ENCODE data around the gene RSAD2. TPM values are rescaled to one million over a fixed set of nuclear protein-coding genes. Genes with fewer than 3 reads are reported as not detected.

Gene RSAD2
- total and polyA plus RNA-seq, 2 donors (not counting 3 experiments of a cell fraction or from before 2014, with no cell fraction given): 0.03 to 0.18 TPM

GRCh38 chr2:6924924-6925409, 47.4 kb downstream of the RSAD2 start:
- H3K79me2 ChIP-seq (ENCODE audit: control insufficient read depth, insufficient read depth, low read length): no peaks in the 10 kb centered on the region

More at GRCh38 chr2:6924924-6925409, 47.4 kb downstream of the RSAD2 start:
- dilution Hi-C loops (cut with MboI; ENCODE audit: extremely low pct_ligation_motif_present, low sequenced_read_pairs) (no loop called here), intact Hi-C loops (cut with micrococcal nuclease) (no loop called here)
- DNase-seq (ENCODE audit: low read depth, low spot score) (no peak), FAIRE-seq (no peak)
- Histone ChIP-seq H3K27ac (ENCODE audit: insufficient read depth, low read depth, low read length) (no peak overlapping the region), H3K4me3 (replicated peaks in 1 of 3; ENCODE audit: insufficient read depth in 1 of 3, low read depth in 1 of 3, low read length in 3 of 3) (no peak overlapping the region), H3K9me3 (replicated peaks; ENCODE audit: control insufficient read depth, insufficient read depth, low read length) (no peaks in the 10 kb centered on the region), H3K9me1 (replicated peaks; ENCODE audit: control insufficient read depth, extremely low read depth, insufficient read depth, low read length) (no peaks in the 10 kb centered on the region), H3K36me3 (ENCODE audit: control insufficient read depth in 2 of 2, extremely low read depth in 1 of 2, insufficient read depth in 2 of 2, low read length in 2 of 2) (no peaks in the 10 kb centered on the region), H4K20me1 (replicated peaks; ENCODE audit: control insufficient read depth, extremely low read depth, insufficient read depth, low read length) (no peaks in the 10 kb centered on the region), H3K4me2 (ENCODE audit: insufficient read depth, low read length) (no peak overlapping the region), H2AFZ (ENCODE audit: low read depth, low read length) (no peak overlapping the region), H3K27me3 (ENCODE audit: control insufficient read depth in 2 of 2, insufficient read depth in 2 of 2, low read length in 2 of 2) (no peaks in the 10 kb centered on the region), H3K9ac (replicated peaks; ENCODE audit: extremely low read depth, insufficient read depth, low read length) (no peak overlapping the region), H3K4me1 (ENCODE audit: control insufficient read depth, extremely low read depth, insufficient read depth, low read length) (no peaks in the 10 kb centered on the region)
- POLR2A ChIA-PET: no interaction called here
- BruUV-seq (replicated peaks): no TSS peak
- CTCF ChIA-PET: interaction anchor here (0.6 kb wide), 1 partner anchor 19 kb away, joined by 4 read pairs; no protein-coding TSS in a partner anchor
- TF ChIP-seq JUN (IDR thresholded peaks at IDR 0.05; ENCODE audit: borderline replicate concordance, insufficient read depth, insufficient read length, low read depth): no peak
- no peak for TF ChIP-seq MAX (IDR thresholded peaks at IDR 0.05; ENCODE audit: insufficient read depth, insufficient read length)
- TF ChIP-seq EZH2 (IDR thresholded peaks at IDR 0.05; ENCODE audit: borderline replicate concordance, low read depth, low read length, severe bottlenecking): no peak
- no peak for TF ChIP-seq POLR2A (IDR thresholded peaks at IDR 0.05; ENCODE audit: low read depth, low read length)
- no peak for TF ChIP-seq MYC (IDR thresholded peaks at IDR 0.05; ENCODE audit: low read depth, low read length)
- TF ChIP-seq, protein P1, sequence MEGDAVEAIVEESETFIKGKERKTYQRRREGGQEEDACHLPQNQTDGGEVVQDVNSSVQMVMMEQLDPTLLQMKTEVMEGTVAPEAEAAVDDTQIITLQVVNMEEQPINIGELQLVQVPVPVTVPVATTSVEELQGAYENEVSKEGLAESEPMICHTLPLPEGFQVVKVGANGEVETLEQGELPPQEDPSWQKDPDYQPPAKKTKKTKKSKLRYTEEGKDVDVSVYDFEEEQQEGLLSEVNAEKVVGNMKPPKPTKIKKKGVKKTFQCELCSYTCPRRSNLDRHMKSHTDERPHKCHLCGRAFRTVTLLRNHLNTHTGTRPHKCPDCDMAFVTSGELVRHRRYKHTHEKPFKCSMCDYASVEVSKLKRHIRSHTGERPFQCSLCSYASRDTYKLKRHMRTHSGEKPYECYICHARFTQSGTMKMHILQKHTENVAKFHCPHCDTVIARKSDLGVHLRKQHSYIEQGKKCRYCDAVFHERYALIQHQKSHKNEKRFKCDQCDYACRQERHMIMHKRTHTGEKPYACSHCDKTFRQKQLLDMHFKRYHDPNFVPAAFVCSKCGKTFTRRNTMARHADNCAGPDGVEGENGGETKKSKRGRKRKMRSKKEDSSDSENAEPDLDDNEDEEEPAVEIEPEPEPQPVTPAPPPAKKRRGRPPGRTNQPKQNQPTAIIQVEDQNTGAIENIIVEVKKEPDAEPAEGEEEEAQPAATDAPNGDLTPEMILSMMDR (IDR thresholded peaks at IDR 0.05; ENCODE audit: extremely low read depth in 1 of 2, insufficient read depth in 1 of 2, low read depth in 1 of 2, low read length in 2 of 2): no peak
- TF ChIP-seq FOS (IDR thresholded peaks at IDR 0.05; ENCODE audit: borderline replicate concordance, insufficient read depth, low read length): no peak
